COLO829 (cell line): ENCODE results near the gene RAB36.
A peak's percentile ranks its signal among the peaks of the same experiment; 100 is the strongest.

Experiments used
- DNase-seq: peaks from one replicate; pipeline ENCODE4 v3.0.0; 2012; ENCODE audit warnings: low spot score

Gene RAB36

GRCh38 chr22:23108249-23109078, 36.8 kb upstream of the RAB36 start:
- DNase-seq, result no peak

DNA sequence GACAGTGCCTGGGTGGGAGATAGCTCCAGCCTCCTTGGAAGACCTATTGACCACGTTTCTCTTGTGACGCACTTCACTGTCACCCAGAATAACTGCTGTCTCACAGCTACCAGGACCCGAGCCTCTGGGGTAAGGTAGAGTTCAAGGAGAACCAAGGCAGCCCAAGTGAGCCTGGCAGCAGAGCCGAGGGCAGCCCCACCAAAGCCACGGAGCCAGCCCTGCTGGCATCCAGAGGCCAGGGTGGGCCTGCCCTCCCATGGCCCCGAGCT, 36.3 kb upstream of the RAB36 start:
- no peak for DNase-seq

DNA sequence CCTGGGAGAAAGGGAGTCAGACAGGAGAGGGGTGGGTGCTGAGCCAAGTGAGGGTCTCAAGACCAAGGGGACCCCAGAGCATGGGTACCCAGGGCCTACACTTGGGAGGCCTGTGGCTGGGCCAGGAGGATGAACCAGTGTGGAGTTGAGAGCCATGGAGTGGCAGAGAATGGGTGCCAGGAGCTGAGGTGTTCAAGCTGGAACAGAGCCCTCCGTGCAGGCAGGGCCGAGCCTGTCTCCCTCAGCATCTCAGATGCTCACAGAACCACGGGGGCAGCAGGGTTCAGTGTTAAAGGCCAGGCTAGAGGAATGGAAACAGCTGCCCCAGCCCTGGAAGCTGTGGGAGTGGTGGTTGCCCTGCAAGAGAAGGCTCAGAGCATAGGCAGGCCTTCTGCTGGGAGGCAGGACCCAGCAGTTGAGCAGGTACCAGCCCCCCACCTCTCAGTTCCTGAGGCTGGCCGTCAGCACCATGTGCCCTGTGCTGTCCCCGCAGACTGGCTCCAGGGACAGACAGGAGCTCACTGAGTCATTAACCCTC, 35.8 kb upstream of the RAB36 start:
- no peak for DNase-seq

GRCh38 chr22:23110190-23110921, 34.9 kb upstream of the RAB36 start:
- no peak for DNase-seq

- no peak for DNase-seq
These were observed 34.3 kb upstream of the RAB36 start for GRCh38 chr22:23110922-23111527.

DNA sequence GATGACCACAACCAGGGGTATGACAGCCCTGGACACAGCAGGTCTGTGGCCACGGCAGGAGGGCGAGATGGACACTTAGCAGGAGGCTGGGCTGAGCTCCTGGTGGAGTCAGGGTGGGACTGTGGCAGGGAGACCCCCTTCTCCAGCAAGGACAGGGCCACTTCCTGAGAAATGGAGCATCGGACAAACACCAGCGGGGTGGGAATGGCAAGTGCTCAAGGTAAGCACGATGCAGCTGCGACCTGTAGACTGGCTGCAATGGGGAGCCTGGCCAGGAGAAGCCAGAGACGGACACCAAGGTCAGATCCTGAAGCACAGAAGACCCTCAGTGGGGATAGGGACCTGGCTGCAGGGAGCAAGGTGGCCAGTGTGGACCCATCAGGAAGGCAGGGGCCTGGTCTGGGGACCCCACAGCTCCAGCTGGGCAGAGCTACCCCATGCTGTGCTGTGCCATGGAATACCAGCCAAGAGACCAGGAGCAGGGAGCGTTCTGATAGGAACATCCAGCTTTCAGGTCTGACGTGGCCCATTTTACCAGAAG, 32.7 kb upstream of the RAB36 start:
- DNase-seq, result no peak

- DNase-seq, result no peak
These were observed 32.0 kb upstream of the RAB36 start for GRCh38 chr22:23113067-23113846.

GRCh38 chr22:23113847-23114720, 31.2 kb upstream of the RAB36 start:
- DNase-seq, result peak; percentile 31

DNA sequence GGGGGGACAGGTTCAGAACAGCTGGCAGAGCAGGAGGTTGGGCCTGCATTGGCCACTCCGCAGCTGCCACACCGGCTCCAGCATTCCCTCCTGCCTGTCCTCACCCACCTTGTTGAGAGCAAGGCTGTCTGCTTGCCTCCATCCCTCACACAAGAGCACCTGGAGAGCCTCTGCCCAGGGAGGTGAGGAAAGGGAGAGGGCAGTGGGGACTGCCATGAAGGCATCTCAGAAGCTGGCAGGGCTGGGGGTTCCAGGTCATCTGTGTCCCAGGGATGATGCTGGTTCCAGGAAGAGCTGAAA, 30.6 kb upstream of the RAB36 start:
- DNase-seq, result no peak

GRCh38 chr22:23115369-23115768, 29.9 kb upstream of the RAB36 start:
- DNase-seq, result no peak

GRCh38 chr22:23115825-23116494, 29.3 kb upstream of the RAB36 start:
- DNase-seq, result no peak

DNA sequence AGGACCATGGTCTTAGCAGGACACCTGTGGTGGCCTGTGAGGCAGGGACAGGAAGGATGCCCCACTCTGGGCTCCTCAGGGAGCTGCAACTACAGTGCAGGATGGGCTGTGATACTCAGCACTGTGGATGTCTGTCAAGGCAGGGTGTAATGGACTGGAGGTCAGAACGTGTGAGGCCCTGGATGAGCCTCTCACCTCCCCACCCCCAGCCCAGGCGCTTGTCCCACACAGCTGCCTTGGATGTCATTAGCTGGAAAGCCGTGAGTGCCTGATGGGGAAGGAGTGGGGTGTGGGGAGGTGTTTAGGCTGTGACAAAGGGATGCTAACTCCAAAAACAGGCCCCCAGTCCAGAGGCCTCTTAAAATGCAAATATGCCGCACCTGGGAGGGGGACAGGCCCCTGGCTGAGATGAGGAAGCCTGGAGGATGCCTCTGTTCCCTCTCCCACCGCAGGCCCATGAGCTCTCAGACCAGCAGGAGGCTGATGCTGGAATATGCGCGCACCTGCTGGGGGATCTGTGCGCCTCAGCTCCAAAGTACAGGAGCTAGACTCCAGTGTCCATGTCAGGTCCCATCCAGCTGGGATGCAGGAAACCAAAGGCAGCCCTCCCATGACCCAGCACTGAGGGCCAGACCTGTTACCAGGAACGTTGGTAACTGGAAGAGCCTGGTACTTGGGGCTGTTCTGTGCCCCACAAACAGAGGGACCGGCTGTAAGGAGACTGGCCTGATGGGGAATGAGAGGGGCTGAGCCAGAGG, 28.6 kb upstream of the RAB36 start:
- no peak for DNase-seq

GRCh38 chr22:23117275-23117674, 28.0 kb upstream of the RAB36 start:
- DNase-seq, result no peak

DNA sequence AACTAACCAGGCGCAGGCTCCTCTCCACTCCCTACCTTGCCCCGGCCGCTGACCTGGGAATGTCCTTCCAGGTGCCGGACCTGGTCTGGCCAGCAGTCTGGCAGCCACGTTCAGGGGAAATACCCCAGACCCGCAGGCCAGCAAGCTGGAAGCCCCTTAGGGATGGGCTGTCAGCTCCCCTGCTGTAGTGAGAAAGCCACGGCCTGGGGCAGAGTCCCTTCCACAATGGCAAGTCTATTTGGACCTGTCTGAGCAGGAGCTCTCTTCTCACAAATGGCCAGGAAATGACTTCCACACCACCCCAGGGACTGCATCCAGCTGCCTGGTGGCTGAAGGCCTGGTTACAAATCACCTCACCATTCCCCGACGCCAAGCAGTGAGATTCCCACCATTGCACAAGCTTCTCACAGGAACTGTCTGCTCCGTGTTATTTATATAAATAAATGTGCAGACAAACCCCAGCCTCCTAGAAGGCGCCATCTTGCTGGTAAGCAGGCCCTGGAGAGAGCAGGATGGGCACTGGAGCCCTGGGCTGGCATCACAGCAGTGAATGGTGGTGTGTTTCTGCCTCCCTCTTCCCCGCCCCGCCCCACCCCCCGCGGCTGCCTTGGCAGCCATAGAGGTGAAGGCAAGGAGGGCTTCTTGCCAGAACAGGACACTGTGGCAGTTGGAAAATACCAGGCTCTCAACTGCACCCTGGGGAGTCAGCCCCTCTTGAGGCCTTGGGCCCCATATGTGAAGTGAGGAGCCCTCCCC, 27.2 kb upstream of the RAB36 start:
- DNase-seq, result no peak

- DNase-seq, result no peak
These were observed 26.4 kb upstream of the RAB36 start for GRCh38 chr22:23118647-23119493.

DNA sequence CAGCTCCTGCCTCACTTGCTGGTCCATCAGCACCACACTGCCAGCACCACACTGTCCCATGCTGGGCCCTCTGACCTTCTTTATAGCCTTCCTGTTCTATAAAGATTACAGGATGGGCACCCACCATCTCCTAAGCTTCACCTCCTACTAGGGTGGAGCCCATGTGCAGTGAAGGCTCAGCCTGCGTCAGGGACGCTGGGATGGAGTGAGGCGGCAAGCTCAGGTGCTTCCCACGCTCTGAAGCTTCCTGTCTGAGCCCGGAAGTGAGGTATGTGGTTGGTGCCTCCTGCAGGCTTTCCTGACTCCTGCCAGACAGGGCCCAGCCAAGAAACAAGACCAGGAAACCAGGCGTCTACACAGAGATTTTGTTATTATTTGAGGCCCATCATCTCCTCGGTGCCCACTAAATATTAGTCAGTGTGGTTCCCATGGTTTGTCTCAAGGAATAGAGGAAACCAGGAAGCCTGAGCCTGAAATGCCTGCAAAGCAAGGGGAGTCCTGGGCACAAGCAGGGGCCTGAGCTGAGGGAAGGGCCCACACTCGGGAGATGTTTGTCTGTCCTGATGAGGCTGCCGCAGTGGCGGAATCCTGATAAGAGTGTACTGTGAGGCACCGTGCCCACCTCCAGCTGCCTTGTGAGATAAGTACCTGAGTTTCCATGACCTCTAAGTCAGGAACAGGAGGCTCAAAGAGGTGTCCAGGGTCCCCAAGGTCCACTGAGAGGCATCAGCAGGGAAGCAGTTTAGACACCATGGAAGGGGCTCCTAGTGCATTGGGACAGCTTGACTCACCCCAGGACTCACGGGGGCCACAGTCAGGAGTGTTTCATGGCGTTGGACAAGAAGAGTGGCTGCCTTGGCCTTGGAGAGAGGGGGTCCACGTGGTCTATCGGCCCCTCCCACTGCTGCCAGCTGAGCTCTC, 25.5 kb upstream of the RAB36 start:
- DNase-seq, result no peak

DNA sequence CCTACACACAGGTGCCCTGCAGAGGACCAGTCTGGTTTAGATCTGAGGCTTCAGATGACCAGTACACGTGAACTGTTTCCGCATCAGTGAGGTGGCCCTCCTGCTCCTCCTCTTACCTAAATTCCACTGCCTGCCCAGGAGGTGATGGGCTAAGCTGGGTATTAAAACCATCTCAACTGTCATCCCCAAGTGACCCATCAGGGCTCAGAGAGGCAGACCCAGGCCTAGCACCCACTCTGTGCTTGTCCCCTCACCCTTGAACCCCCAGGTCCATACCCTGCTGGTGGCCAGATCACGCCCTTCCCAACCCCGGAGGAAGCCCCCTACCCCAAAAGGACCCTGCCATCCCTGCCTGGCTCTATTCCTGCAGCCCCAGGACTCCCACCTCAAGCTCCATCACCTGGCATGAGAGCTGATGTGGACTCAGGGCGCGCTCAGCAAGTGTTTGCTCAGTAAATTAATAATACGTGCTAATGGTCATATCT, 24.8 kb upstream of the RAB36 start:
- no peak for DNase-seq
